Fibroblast of pulmonary artery (primary cell): ENCODE results near the gene RARG.
A peak's percentile ranks its signal among the peaks of the same experiment; 100 is the strongest.

ENCODE experiments used
- DNase-seq: peaks from one replicate; pipeline ENCODE4 v3.0.0-alpha.2; 2010; ENCODE audit warnings: low read depth
- H3K4me3 ChIP-seq: replicated peaks from 2 replicates; pipeline ENCODE4 v1.5.1; 2011; ENCODE audit warnings: low read depth, mild to moderate bottlenecking, control low read depth, low read length, moderate library complexity
- TF ChIP-seq, protein P1 (sequence below): IDR thresholded peaks from 2 replicates; pipeline ENCODE4 v1.5.1; 2011; ENCODE audit warnings: mild to moderate bottlenecking, control low read depth, low read length, inconsistent platforms; ENCODE audit errors: missing control alignments

Gene RARG

DNA sequence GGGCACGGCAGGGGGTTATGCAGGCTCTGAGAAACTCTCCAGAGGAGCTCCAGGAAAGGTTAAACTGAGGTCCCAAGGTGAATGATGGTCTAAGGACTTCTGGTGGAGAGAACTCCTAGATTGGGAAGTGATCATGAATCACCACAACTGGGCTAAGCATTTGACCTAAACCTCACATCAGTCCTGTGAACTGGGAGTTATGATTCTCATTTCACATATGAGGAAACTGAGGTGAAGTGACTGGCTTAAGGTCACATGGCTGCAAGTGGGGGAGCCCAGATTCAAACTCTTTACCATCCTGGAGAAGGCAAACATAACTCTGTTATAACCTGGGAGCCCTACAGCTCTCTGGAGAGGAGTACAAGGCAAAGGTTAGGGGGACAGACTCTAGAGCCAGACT, 4.2 kb downstream of the RARG start:
- no peak for DNase-seq
- TF ChIP-seq, protein P1, sequence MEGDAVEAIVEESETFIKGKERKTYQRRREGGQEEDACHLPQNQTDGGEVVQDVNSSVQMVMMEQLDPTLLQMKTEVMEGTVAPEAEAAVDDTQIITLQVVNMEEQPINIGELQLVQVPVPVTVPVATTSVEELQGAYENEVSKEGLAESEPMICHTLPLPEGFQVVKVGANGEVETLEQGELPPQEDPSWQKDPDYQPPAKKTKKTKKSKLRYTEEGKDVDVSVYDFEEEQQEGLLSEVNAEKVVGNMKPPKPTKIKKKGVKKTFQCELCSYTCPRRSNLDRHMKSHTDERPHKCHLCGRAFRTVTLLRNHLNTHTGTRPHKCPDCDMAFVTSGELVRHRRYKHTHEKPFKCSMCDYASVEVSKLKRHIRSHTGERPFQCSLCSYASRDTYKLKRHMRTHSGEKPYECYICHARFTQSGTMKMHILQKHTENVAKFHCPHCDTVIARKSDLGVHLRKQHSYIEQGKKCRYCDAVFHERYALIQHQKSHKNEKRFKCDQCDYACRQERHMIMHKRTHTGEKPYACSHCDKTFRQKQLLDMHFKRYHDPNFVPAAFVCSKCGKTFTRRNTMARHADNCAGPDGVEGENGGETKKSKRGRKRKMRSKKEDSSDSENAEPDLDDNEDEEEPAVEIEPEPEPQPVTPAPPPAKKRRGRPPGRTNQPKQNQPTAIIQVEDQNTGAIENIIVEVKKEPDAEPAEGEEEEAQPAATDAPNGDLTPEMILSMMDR: no peak
- H3K4me3 ChIP-seq: no peak overlapping the region

DNA sequence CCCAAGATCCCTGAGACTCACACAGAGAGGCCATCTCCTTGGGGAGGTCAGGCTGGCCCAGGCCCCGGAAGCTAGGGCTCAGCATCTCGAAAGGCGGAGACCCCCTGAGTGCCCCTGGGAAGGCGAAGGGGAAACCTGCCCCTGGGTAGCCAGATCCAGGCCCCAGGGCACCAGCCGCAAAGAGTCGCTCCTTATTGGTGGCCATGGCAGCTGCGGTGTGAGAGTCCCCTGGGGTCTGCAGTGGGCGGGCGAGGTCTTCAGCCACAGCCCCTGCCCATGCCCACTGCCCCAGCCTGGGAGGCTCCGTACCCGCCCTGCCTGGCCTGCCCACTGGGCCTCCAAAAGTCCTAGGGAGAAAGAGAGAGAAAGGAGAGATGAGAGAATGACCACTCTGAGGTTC, 4.7 kb downstream of the RARG start:
- H3K4me3 ChIP-seq: no peak overlapping the region
- no peak for DNase-seq
- TF ChIP-seq, protein P1: no peak

DNA sequence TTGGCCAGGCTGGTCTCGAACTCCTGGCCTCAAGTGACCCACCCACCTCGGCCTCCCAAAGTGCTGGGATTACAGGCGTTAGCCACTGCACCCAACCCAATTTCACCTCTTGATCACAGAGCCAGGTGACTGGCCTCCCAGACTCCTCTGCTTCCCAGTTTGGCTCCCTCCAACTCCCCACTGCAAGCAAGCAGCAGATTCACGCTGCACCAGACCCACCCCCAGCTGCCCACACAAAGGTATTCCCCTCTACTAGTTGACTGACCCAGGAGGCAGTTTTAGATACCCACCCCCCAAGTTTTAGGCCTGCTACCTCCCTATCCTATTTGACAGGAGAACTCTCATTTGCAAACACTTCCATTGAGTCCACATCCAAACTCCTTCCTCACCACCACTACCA, 5.2 kb downstream of the RARG start:
- no peak for DNase-seq
- TF ChIP-seq, protein P1: no peak
- H3K4me3 ChIP-seq: no peak overlapping the region

DNA sequence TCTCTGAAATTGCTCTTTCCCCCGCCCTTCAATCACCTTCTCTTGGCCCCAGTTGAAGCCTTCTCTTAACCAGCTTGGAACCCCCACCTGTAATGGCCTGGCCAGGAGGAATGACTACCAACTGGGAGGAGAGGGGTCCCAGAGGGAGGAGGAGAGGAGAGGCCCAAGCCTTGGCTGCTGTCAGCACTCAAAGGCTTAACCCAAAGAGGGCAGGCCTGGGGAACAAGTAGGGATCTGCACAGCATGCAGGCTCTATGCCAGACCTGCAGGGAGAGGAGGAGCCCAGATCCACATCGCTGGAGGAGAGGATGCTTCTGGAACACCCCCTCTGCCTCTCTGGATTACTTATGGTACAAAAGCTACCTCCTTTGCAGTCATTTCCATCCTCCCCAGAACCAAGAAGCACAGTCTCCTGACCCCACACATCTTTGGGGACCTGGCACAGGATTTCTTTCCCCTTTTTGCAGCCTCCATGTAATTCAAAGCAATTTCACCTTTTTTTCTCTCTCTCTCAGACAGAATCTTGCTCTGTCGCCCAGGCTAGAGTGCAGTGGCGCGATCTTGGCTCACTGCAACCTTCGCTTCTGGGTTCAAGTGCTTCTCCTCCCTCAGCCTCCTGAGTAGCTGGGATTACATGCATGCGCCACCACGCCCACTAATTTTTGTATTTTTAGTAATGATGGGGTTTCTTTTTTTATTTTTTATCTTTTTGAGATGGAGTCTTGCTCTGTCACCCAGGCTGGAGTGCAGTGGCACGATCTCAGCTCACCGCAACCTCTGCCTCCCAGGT, 6.2 kb downstream of the RARG start:
- TF ChIP-seq, protein P1: no peak
- no peak overlapping the region for H3K4me3 ChIP-seq
- no peak for DNase-seq

DNA sequence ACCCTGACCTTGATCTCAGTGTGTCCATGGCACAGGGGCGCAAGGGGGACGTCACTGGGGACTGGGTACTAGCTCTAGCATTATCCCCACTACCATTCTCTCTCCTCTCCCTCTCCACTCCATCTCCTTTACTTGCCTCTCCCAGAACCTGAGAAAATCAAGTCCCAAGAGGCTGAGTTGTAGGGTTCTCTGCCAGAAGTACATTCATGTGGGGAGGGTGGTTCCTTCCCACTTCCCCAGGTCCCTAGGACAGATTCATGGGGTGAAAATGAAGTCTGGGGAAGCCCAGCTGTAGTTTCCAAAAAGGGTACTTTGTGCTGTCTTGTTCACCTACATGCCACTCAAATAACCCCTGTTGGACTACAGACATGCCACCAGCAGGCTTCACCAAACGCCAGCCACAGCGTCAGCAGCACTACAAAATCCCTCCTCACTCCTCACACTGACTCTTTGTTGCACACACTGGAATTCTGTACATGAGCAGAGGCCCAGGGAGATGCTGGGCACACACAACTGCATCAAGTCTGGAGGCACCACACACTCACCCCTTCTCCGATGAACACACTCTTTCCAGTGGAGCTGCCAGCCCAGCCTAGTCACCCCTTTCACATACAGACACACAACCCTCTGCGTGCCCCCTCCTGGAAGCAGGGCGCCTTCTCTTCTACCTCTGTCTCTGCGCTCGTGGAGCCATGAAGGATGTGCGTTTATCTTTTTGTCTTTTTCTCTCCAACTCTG, 6.9 kb downstream of the RARG start:
- TF ChIP-seq, protein P1: no peak
- DNase-seq: no peak
- no peak overlapping the region for H3K4me3 ChIP-seq

DNA sequence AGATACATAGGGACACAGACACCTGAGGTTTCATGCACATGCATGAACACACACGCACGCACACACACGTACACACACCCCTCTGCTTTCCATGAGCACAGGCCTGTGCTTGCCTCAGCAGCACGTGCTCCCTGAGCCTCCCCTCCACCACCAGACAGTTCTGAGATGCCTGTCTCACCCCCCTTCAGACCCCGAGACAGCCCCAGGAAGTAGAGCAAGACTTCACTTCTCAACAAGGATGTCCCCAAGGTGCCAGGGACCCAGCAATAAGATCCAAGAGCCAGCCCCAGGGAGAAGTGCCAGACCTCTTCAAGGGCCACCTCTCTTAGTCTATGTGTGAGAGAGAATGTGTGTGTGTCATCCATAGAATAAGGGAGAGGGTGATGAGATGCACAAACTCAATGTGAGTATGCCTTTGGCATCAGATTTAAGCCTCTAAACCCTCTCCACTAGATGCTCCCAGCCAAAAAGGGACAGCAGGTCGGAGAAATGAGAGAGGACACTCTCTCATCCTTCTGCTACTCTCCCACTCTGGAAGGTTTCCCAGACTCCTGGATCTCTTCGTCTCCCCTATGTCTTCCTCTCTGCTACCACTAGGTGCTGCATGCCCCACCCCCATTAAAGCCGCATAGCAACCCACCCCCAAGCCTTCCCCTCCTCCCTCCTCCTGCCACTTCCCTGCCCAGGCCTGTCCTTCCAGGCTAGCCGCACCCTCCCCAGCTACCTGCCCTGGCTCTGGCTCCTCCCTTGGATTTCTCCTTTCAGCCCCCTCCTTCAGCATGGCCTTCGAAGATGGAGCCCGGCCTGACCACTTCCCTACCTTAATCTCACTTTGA, 7.7 kb downstream of the RARG start:
- DNase-seq: no peak
- TF ChIP-seq, protein P1: peak; percentile 11

More for the DNA sequence above, 7.7 kb downstream of the RARG start:
- H3K4me3 ChIP-seq: no peak overlapping the region
